GM18951 (cell line): ENCODE measurements around the gene ADCY10.

Experiments
- POLR2A ChIP-seq: IDR thresholded peaks from 4 replicates; pipeline ENCODE4 v1.6.1; 2011; ENCODE audit warnings: mild to moderate bottlenecking; ENCODE audit not compliant: insufficient read length, insufficient read depth; ENCODE audit errors: extremely low read depth
- in situ Hi-C: fragments of 300-500 bp; cut with MboI; formaldehyde crosslinking; loops from one replicate; pipeline ENCODE4 v1.12.0; 2022; ENCODE audit warnings: low sequenced_read_pairs, mixed read lengths, inconsistent platforms; ENCODE audit not compliant: unreplicated experiment

Gene ADCY10, protein sequence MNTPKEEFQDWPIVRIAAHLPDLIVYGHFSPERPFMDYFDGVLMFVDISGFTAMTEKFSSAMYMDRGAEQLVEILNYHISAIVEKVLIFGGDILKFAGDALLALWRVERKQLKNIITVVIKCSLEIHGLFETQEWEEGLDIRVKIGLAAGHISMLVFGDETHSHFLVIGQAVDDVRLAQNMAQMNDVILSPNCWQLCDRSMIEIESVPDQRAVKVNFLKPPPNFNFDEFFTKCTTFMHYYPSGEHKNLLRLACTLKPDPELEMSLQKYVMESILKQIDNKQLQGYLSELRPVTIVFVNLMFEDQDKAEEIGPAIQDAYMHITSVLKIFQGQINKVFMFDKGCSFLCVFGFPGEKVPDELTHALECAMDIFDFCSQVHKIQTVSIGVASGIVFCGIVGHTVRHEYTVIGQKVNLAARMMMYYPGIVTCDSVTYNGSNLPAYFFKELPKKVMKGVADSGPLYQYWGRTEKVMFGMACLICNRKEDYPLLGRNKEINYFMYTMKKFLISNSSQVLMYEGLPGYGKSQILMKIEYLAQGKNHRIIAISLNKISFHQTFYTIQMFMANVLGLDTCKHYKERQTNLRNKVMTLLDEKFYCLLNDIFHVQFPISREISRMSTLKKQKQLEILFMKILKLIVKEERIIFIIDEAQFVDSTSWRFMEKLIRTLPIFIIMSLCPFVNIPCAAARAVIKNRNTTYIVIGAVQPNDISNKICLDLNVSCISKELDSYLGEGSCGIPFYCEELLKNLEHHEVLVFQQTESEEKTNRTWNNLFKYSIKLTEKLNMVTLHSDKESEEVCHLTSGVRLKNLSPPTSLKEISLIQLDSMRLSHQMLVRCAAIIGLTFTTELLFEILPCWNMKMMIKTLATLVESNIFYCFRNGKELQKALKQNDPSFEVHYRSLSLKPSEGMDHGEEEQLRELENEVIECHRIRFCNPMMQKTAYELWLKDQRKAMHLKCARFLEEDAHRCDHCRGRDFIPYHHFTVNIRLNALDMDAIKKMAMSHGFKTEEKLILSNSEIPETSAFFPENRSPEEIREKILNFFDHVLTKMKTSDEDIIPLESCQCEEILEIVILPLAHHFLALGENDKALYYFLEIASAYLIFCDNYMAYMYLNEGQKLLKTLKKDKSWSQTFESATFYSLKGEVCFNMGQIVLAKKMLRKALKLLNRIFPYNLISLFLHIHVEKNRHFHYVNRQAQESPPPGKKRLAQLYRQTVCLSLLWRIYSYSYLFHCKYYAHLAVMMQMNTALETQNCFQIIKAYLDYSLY (N-terminal part only)

DNA sequence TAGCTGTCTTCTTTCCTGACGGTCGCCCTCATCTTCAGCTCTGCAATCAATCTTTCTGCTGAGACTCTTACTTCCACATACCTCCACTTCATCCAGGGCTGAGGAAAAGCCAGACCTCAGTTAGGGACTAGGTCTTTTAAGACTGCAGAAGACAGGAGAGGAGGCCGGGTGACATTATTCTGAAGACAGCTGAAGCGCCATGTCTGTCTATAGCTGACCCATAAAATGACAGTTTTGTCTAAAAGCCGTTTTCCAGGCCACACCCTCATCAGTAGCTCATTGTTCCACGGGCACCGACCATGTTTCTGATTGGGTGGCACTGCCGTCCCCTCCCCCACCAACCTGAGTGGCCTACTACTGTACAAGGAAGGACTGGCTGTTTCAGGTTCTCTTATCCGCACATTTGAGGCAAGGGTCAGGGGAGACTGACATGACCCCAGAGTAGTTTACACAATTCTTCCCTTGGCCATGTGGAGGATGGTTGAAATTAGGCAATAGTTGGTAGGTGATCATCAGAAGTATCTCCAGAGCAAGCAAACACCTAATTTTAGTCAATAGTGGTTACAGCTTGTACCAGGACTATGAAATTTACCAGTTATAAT is at the start of gene ADCY10:
TSS of gene ADCY10 (minus strand) at position 240 of the 602 bp plus-strand sequence. CDS start 8,994 bp downstream, outside the sequence.
- in situ Hi-C loops, result no loop called here
- no peak for TF ChIP-seq POLR2A

DNA sequence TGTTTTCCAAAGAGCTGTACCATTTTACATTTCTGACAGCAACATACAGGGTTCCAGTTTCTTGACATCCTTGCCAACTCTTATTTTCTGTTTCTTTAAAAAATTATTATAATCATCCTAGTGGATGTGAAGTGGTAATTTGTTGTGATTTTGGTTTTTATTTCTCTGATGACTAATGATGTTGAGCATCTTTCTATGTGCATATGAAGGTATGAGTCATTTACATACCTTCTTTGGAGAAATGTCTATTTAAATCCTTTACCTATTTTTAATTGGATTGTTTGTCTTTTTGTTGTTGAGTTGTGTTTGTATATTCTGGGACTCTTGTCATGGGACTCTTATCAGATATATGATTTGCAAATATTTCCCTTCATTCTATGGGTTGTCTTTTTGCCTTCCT is 43.8 kb upstream of the ADCY10 start:
- in situ Hi-C loops, result no loop called here
- no peak for TF ChIP-seq POLR2A

DNA sequence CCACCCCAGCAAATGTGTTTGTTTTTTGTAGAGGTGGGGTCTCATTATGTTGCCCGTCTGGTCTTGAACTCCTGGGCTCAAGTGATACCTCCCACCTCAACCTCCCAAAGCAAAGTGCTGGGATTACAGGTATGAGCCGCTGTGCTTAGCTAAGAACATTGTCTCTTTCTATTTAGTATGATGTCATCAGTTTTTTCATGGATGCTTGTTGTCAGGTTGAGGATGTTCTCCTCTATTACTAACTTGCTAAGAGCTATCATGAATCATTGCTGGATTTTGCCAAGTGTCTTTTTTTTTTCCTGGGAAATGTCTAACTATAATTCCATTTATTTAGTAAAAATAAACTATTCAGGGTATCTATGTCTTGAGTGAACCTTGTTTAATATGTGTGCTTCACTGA is 42.0 kb upstream of the ADCY10 start:
- in situ Hi-C loops, result no loop called here
- TF ChIP-seq POLR2A, result no peak

DNA sequence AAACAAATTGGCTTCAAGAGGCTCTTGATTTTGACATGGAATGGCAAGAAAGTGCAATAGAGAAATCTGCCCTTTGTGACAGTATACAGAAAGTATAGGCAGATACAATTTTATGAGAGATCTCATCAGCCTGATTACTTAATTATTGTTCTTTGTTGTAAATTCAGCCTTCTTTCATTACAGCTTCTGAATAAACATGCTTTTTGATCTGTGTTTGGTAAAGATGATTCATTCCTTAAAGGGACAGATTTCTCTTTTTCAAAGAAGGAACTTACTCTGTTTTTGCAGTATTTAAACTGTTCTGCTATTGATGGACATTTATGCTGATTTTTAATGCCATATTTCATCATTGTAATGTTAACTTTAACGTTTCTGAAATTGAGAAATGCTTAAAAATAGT is 36.6 kb upstream of the ADCY10 start:
- in situ Hi-C loops, result no loop called here
- no peak for TF ChIP-seq POLR2A

DNA sequence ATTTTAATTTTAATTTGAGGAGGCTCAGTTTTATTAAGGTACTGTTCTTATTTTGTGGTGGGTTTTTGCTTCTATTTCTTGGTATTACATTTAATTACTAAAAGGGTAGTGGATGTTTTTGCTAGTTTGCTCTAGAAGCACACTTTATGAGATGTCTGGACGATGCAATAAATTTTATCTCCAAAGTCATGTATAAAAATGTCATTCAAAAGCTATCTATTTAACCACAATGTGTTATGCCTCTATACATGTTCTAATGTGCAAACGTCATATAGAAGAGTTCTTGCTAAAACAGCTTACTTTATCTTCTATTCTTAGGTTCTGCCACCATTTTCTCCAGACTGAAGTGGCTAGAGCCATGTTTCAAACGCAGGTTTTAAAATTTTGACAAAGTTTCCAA is 35.9 kb upstream of the ADCY10 start:
- no peak for TF ChIP-seq POLR2A
- in situ Hi-C loops, result no loop called here

DNA sequence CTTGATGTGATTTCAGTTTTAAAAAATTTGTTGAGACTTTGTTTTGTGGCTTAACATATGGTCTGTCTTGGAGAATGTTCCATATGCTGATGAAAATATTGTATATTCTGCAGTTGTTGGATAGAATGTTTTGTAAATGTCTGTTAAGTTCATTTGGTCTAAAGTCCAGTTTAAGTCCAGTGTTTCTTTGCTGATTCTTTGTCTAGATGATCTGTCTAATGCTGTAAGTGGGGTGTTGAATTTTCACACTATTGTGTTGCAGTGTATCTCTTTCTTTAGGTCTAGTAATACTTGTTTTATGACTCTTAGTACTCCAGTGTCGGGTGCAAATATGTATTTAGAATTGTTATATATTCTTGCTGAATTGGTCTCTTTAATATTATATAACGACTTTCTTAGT is 33.8 kb upstream of the ADCY10 start:
- in situ Hi-C loops, result no loop called here
- no peak for TF ChIP-seq POLR2A

DNA sequence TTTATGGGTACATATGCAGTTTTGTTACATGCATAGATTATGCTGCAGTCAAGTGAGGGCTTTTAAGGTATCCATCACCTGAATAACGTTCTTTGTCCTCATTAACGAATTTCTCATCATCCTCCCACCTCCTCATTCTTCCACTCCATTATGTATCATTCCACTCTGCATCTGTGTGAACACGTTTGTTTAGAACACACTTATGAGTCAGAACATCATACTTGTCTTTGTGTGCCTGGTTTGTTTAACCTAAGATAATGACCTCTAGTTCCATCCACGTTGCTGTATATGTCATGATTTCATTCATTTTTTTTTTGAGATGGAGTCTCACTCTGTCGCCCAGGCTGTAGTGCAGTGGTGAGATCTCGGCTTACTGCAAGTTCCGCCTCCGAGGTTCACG is 29.6 kb upstream of the ADCY10 start:
- TF ChIP-seq POLR2A, result no peak
- in situ Hi-C loops, result no loop called here

DNA sequence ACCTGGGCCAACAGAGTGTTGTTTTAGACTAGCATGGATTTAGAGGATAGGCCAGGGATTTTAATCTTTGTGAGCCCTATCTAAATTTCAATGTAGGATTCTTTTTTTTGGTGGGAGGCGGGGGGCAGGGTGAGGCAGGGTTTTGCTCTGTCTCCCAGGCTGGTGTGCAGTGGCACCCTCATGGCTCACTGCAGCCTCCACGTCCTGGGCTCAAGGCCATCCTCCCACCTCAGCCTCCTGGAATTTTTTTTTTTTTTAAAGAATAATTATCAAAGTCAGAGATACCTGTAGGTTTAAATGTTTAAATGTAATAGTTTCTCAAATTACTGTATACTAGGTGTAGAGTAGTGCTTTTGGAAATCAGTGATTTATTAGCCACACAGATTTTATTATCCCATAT is 26.3 kb upstream of the ADCY10 start:
- in situ Hi-C loops, result no loop called here
- TF ChIP-seq POLR2A, result no peak

DNA sequence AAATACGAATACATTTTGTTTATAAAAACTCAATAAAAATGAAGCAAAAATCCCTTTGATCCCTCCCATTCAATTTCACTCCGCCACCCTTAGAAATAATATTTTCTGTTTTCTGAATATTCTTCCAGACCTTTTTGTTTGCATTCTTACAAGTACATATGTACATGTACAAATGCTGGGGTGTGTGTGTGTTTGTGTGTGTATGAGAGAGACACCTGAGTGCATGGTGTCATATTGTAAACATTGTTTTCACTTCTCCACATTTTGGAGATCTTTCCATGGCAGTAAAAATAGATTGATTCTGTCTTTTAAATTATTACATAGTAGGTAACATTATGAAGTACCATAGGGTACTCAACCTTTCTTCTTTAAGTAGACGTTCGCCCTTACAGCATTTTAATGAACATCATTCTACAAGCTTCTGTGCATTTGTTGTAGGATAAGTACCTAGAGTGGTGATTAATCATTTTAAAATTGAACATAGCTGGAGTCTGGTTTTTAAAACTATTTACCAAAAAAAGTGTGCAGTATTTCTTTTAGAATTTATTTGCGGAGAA is 24.2 kb upstream of the ADCY10 start:
- no peak for TF ChIP-seq POLR2A
- in situ Hi-C loops, result no loop called here

DNA sequence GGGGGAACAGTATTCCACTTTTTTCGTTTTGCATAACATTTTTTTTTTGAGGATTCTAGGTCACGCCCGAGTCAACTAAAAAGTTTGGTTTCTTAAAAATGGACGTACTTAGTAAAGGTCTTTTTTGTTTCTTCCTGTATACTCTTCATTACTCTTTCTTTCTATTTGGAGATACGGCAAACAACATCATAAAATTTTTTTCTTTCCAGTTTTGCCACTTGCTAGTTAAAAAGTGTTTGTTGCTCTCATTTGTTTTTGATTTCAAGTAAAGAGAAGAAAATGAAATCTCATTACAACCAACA is 23.7 kb upstream of the ADCY10 start:
- TF ChIP-seq POLR2A, result no peak
- in situ Hi-C loops, result no loop called here

DNA sequence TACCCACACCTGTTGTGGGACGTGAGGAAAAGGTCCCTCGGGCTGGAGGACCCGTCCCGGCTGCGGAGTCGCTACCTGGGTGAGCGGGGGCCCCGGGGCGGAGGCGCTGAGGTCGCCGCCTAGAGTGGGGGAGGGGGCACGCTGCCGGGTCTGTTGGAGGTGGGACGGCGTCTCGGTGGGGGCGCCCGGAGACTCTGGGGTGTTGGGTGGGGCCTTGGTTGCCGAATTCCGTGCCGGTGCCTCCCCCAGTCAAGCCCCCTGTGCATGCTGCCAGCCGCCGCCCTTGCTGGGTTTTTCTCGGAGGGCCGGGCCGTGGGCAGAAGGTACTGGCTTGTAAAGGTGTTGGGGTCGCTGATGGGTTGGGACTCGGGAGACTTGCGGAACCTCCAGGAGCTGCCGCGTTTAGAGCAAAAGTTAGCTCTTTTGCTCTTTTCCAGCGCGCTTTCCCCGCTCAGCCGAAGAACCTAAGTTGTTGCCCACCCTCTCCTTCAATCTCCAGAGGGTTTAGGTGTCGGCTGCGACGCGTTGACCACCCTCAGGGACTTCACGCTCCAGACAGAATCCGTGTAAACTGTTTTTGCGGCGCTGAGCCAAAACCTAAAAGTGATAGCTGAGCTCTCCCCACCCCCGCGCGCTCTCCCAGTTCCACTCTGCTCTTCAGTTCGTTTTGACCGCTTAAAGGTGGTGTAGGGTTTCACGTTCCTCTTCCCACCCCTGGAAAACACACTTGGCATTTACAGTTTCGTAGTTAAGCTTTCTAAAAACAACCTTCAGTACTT is 23.2 kb upstream of the ADCY10 start, which contains the start of gene MPC2:
TSS of gene MPC2 (minus strand) at position 143 of the 779 bp plus-strand sequence. CDS start 1,231 bp downstream, outside the sequence.
- peak; percentile 43 for TF ChIP-seq POLR2A
- in situ Hi-C loops, result no loop called here
